ENCODE results near the gene SH3BP5. TPM values are rescaled to one million over a fixed set of nuclear protein-coding genes. Genes with fewer than 3 reads are reported as not detected.
A peak's percentile ranks its signal among the peaks of the same experiment; 100 is the strongest.

Gene SH3BP5
- total RNA-seq, 1 experiment from 2014 or later: 39.3 TPM

DNA sequence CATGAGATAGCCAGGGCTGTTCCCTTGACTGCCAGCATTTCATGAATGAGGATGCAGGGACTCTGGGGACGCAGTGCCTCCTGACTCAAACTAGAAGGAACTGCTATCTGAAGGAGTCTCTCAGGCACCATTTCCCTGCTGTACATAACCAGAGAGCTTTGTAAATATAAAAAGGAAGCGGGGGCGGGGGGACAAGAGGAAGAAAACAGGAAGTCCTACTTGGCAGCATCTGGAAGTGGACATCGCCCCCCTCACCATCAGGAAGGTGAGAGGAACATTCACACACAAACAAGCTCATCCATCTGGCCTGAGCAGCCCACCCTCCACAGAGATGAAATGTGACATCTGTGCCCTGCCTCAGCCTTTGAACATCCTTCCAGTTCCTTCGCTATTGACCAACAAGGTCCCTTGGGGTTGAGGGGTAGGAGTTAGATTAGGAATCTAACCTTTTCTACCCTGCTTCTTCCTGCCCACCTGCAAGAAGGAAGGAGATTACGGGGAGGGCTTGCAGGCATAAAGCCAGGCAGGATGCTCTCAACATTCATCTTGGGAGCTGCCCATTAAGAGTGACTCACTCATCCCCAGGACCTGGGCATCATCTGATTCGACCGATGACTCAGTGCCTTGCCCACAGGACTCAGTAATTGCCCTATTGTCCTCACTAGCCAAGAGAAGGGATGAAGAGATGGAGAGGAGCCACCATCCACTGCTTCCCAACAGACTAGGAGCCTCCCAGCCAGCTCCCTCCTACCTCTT, 31.9 kb downstream of the SH3BP5 start:
- H2AFZ ChIP-seq: no peak overlapping the region
- TF ChIP-seq EZH2 (IDR thresholded peaks at IDR 0.05; ENCODE audit: low read depth): no peak
- TF ChIP-seq, protein P1, sequence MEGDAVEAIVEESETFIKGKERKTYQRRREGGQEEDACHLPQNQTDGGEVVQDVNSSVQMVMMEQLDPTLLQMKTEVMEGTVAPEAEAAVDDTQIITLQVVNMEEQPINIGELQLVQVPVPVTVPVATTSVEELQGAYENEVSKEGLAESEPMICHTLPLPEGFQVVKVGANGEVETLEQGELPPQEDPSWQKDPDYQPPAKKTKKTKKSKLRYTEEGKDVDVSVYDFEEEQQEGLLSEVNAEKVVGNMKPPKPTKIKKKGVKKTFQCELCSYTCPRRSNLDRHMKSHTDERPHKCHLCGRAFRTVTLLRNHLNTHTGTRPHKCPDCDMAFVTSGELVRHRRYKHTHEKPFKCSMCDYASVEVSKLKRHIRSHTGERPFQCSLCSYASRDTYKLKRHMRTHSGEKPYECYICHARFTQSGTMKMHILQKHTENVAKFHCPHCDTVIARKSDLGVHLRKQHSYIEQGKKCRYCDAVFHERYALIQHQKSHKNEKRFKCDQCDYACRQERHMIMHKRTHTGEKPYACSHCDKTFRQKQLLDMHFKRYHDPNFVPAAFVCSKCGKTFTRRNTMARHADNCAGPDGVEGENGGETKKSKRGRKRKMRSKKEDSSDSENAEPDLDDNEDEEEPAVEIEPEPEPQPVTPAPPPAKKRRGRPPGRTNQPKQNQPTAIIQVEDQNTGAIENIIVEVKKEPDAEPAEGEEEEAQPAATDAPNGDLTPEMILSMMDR (conservative IDR thresholded peaks at IDR 0.05): no peak
- POLR2A ChIA-PET (ENCODE audit: unreplicated experiment): interaction anchor here (0.5 to 0.6 kb wide), 2 partner anchors 63 to 95 kb away, joined by 3 to 7 read pairs; partner anchors contain the start of gene CAPN7
- peaks cover 18% of the 10 kb centered on the region for H3K4me1 ChIP-seq (replicated peaks; ENCODE audit: insufficient read depth)
- CTCF ChIA-PET: interaction anchor here (0.7 kb wide), 1 partner anchor 17 kb away, joined by 4 read pairs; no protein-coding TSS in a partner anchor
- H3K4me3 ChIP-seq: no peak overlapping the region
- H3K36me3 ChIP-seq (ENCODE audit: low read depth): peaks cover 9% of the 10 kb centered on the region
- DNase-seq: peak; percentile 70 to 84
- no peak overlapping the region for H3K4me2 ChIP-seq
- peaks cover 34% of the 10 kb centered on the region for H3K79me2 ChIP-seq (ENCODE audit: low read depth)
- no peaks in the 10 kb centered on the region for H3K27me3 ChIP-seq (ENCODE audit: insufficient read depth, low read depth)
- no peaks in the 10 kb centered on the region for H3K9me2 ChIP-seq (ENCODE audit: insufficient read depth)
- intact Hi-C loops (cut with micrococcal nuclease; ENCODE audit: unreplicated experiment): no loop called here
- peak overlapping the region; percentile 40; the same call in 1 of the 2 replicates for H3K27ac ChIP-seq
- H4K20me1 ChIP-seq (ENCODE audit: insufficient read depth): no peaks in the 10 kb centered on the region; the same call in 1 of the 2 replicates
- H3F3A ChIP-seq (ENCODE audit: insufficient read depth, low read depth): peaks cover 19% of the 10 kb centered on the region
- BruUV-seq (replicated peaks): no TSS peak
- H3K9me3 ChIP-seq (ENCODE audit: insufficient read depth, low read depth): no peaks in the 10 kb centered on the region

DNA sequence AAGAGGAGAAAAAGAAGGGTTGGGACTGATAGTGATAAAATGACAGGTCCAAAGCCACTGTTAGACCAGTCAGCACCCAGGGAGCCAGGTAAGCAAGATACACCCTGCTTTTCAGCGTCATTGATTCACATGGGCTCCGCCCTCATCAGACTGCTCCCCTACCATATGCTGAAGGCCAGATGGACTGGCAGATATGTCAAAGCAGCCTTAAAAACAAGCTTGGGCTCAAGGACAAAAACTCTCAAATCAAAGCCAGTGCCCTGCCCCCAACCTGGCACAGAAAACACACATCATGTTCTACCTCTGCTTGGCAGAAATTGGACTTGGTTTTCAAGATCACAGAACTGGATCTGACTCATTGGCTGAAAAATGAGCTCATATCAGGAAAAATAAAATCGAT, 33.4 kb downstream of the SH3BP5 start:
- Histone ChIP-seq H3K4me1 (replicated peaks; ENCODE audit: insufficient read depth) (peaks cover 18% of the 10 kb centered on the region), H2AFZ (no peak overlapping the region), H3K4me2 (no peak overlapping the region), H3K9me3 (ENCODE audit: insufficient read depth, low read depth) (no peaks in the 10 kb centered on the region), H3K27me3 (ENCODE audit: insufficient read depth, low read depth) (no peaks in the 10 kb centered on the region), H3K27ac (no peak overlapping the region), H3K36me3 (ENCODE audit: low read depth) (peaks cover 9% of the 10 kb centered on the region), H3K9me2 (ENCODE audit: insufficient read depth) (no peaks in the 10 kb centered on the region), H3K4me3 (no peak overlapping the region), H3K79me2 (ENCODE audit: low read depth) (peaks cover 30% of the 10 kb centered on the region), H4K20me1 (ENCODE audit: insufficient read depth) (no peaks in the 10 kb centered on the region; the same call in 1 of the 2 replicates), H3F3A (ENCODE audit: insufficient read depth, low read depth) (peaks cover 29% of the 10 kb centered on the region)
- DNase-seq: no peak
- BruUV-seq (replicated peaks): no TSS peak
- TF ChIP-seq, protein P1 (conservative IDR thresholded peaks at IDR 0.05): no peak
- TF ChIP-seq EZH2 (IDR thresholded peaks at IDR 0.05; ENCODE audit: low read depth): no peak
- intact Hi-C loops (cut with micrococcal nuclease; ENCODE audit: unreplicated experiment): no loop called here
- CTCF ChIA-PET: interaction anchor here (0.6 kb wide), 2 partner anchors 31 to 219 kb away, joined by 3 to 4 read pairs; no protein-coding TSS in a partner anchor
- POLR2A ChIA-PET (ENCODE audit: unreplicated experiment): no interaction called here

DNA sequence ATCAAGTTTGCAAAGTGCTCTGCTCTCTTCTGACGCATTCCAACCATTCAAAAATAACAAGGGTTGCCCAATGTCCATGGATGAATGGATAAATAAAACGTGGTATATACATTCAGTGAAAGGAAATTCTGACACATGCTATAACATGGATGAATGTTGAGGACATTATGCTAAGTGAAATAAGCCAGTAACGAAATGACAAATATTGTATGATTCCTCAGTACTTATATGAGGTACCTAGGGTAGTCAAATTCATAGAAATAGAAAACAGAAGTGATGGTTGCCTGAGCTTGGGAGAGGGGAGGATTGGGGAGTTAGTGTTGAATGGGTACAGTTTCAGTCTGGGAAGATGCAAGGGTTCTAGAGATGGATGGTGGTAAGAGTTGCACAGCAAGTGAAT, 33.9 kb downstream of the SH3BP5 start:
- no peak for DNase-seq
- intact Hi-C loops (cut with micrococcal nuclease; ENCODE audit: unreplicated experiment): no loop called here
- CTCF ChIA-PET: no interaction called here
- Histone ChIP-seq H4K20me1 (ENCODE audit: insufficient read depth) (no peaks in the 10 kb centered on the region; the same call in 1 of the 2 replicates), H3K4me2 (no peak overlapping the region), H3K4me3 (no peak overlapping the region), H3K36me3 (ENCODE audit: low read depth) (peaks cover 9% of the 10 kb centered on the region), H3K4me1 (replicated peaks; ENCODE audit: insufficient read depth) (peaks cover 22% of the 10 kb centered on the region), H3K79me2 (ENCODE audit: low read depth) (peaks cover 30% of the 10 kb centered on the region), H2AFZ (no peak overlapping the region), H3K27me3 (ENCODE audit: insufficient read depth, low read depth) (no peaks in the 10 kb centered on the region), H3K9me2 (ENCODE audit: insufficient read depth) (no peaks in the 10 kb centered on the region), H3F3A (ENCODE audit: insufficient read depth, low read depth) (peaks cover 34% of the 10 kb centered on the region), H3K9me3 (ENCODE audit: insufficient read depth, low read depth) (no peaks in the 10 kb centered on the region), H3K27ac (no peak overlapping the region)
- BruUV-seq (replicated peaks): no TSS peak
- TF ChIP-seq, protein P1 (conservative IDR thresholded peaks at IDR 0.05): no peak
- TF ChIP-seq EZH2 (IDR thresholded peaks at IDR 0.05; ENCODE audit: low read depth): no peak
- POLR2A ChIA-PET (ENCODE audit: unreplicated experiment): no interaction called here
